SK-N-SH (cell line): Measurements from ENCODE around the gene RGS7. TPM values are rescaled to one million over a fixed set of nuclear protein-coding genes. Genes with fewer than 3 reads are reported as not detected.

ENCODE experiments used
- CTCF ChIA-PET: fragments of 300-600, 350-600 bp; formaldehyde crosslinking; extraction: SDS; loops from one replicate; lab custom pipeline; 2021; lab: Yijun Ruan, JAX
- POLR2A ChIA-PET: fragments of 350-600 bp; sonication (Branson Sonifier 250); formaldehyde crosslinking; extraction: SDS; loops from one replicate; lab custom pipeline; 2020; ENCODE audit warnings: antibody characterized with exemption, inconsistent platforms; lab: Yijun Ruan, JAX
- DNase-seq: peaks from one replicate; pipeline ENCODE4 v3.0.0; 2012
- H2AFZ ChIP-seq: fragments of 200-600 bp; sonication (generic); 2 replicates; pipeline ENCODE4 v1.8.1; 2016; ENCODE audit warnings: antibody characterized with exemption, mild to moderate bottlenecking, low read depth
- H3F3A ChIP-seq: fragments of 200-600 bp; sonication (generic); replicated peaks from 2 replicates; pipeline ENCODE3; 2016; ENCODE audit warnings: antibody characterized with exemption, mild to moderate bottlenecking; ENCODE audit not compliant: insufficient read depth
- H3K27ac ChIP-seq, 2 experiments: fragments of 200-500 bp in 1 of 2; fragments of 200-600 bp in 1 of 2; sonication (Bioruptor generic) in 1 of 2; sonication (generic), shearing (Covaris generic) in 1 of 2; 2 replicates each; pipeline versions ENCODE4 v1.5.1 to v1.6.1; 2014 to 2016; ENCODE audit warnings: low read depth in 2 of 2, inconsistent platforms in 1 of 2, low read length in 1 of 2, mild to moderate bottlenecking in 1 of 2, mixed read lengths in 1 of 2
- H3K27me3 ChIP-seq: fragments of 200-600 bp; sonication (generic), shearing (Covaris generic); 2 replicates; pipeline ENCODE4 v1.6.1; 2016; ENCODE audit warnings: mixed run types; ENCODE audit not compliant: insufficient read depth
- H3K36me3 ChIP-seq, 2 experiments: fragments of 200-500 bp in 1 of 2; fragments of 200-600 bp in 1 of 2; sonication (Bioruptor generic) in 1 of 2; sonication (generic) in 1 of 2; replicated peaks in 1 of 2; 2 replicates each; pipeline versions ENCODE3 to v1.5.1; 2014 to 2016; ENCODE audit warnings: low read length in 1 of 2, mild to moderate bottlenecking in 1 of 2; ENCODE audit not compliant: insufficient read depth in 2 of 2, control insufficient read depth in 1 of 2
- H3K4me1 ChIP-seq, 2 experiments: fragments of 200-500 bp in 1 of 2; fragments of 200-600 bp in 1 of 2; sonication (Bioruptor generic) in 1 of 2; sonication (generic), shearing (Covaris generic) in 1 of 2; 2 replicates each; pipeline versions ENCODE4 v1.5.1 to v1.6.1; 2014 to 2016; ENCODE audit warnings: low read depth in 1 of 2, low read length in 1 of 2, mixed run types in 1 of 2; ENCODE audit not compliant: insufficient read depth in 2 of 2, control insufficient read depth in 1 of 2
- H3K4me2 ChIP-seq: fragments of 200-600 bp; sonication (generic), shearing (Covaris generic); 2 replicates; pipeline ENCODE4 v1.6.1; 2017; ENCODE audit warnings: mixed run types
- H3K4me3 ChIP-seq, 2 experiments: fragments of 200-500 bp in 1 of 2; fragments of 200-600 bp in 1 of 2; sonication (Bioruptor generic) in 1 of 2; sonication (generic), shearing (Covaris generic) in 1 of 2; 2 replicates each; pipeline versions ENCODE4 v1.5.1 to v1.8.1; 2014 to 2016; ENCODE audit warnings: low read depth in 2 of 2, inconsistent platforms in 1 of 2, low read length in 1 of 2, mild to moderate bottlenecking in 1 of 2, mixed read lengths in 1 of 2, moderate library complexity in 1 of 2
- H3K79me2 ChIP-seq: fragments of 200-600 bp; sonication (generic); 2 replicates; pipeline ENCODE4 v1.8.1; 2017; ENCODE audit warnings: mild to moderate bottlenecking; ENCODE audit not compliant: insufficient read depth
- H3K9ac ChIP-seq: fragments of 200-600 bp; sonication (generic); 2 replicates; pipeline ENCODE4 v1.6.1; 2017; ENCODE audit warnings: mixed run types
- H3K9me2 ChIP-seq: fragments of 200-600 bp; sonication (generic); 2 replicates; pipeline ENCODE4 v1.6.1; 2017; ENCODE audit warnings: mixed run types
- H3K9me3 ChIP-seq: fragments of 200-600 bp; sonication (generic); 2 replicates; pipeline ENCODE4 v1.6.1; 2017; ENCODE audit warnings: mixed run types, mild to moderate bottlenecking, moderate library complexity
- H4K20me1 ChIP-seq: fragments of 200-600 bp; sonication (generic); 2 replicates; pipeline ENCODE4 v1.6.1; 2017; ENCODE audit warnings: mild to moderate bottlenecking, mixed run types; ENCODE audit not compliant: insufficient read depth
- CTCF ChIP-seq: fragments of 200-600 bp; sonication (generic); IDR thresholded peaks from 2 replicates; pipeline ENCODE4 v1.6.1; 2017; ENCODE audit warnings: antibody characterized with exemption, mild to moderate bottlenecking, moderate library complexity
- EZH2phosphoT487 ChIP-seq: fragments of 200-600 bp; sonication (generic); IDR thresholded peaks from 2 replicates; pipeline ENCODE4 v1.6.1; 2017; ENCODE audit warnings: low read depth, mixed run types, mild to moderate bottlenecking, antibody characterized with exemption, moderate library complexity, borderline replicate concordance
- FOXJ3 ChIP-seq: sonication (generic); formaldehyde crosslinking; IDR thresholded peaks from 2 replicates; pipeline ENCODE4 v1.5.1; 2020; ENCODE audit warnings: mild to moderate bottlenecking, missing genetic modification reagents
- GABPA ChIP-seq: IDR thresholded peaks from 2 replicates; pipeline ENCODE4 v1.4.0; 2012; ENCODE audit warnings: low read depth, mild to moderate bottlenecking
- JUND ChIP-seq: IDR thresholded peaks from 2 replicates; pipeline ENCODE4 v1.4.0; 2012
- MAX ChIP-seq: IDR thresholded peaks from 2 replicates; pipeline ENCODE4 v1.4.0; 2012; ENCODE audit warnings: low read depth
- MEF2A ChIP-seq: IDR thresholded peaks from 2 replicates; pipeline ENCODE4 v1.4.0; 2012; ENCODE audit warnings: low read depth, borderline replicate concordance
- RFX5 ChIP-seq: IDR thresholded peaks from 2 replicates; pipeline ENCODE4 v1.6.1; 2012; ENCODE audit warnings: mild to moderate bottlenecking, improper control_type of control experiment, low read length
- TAF1 ChIP-seq: IDR thresholded peaks from 2 replicates; pipeline ENCODE4 v1.6.1; 2012; ENCODE audit warnings: low read depth, mild to moderate bottlenecking, low read length, moderate library complexity, borderline replicate concordance
- TCF12 ChIP-seq: IDR thresholded peaks from 2 replicates; pipeline ENCODE4 v1.4.0; 2012
- USF1 ChIP-seq: IDR thresholded peaks from 2 replicates; pipeline ENCODE4 v1.4.0; 2012; ENCODE audit warnings: low read depth, borderline replicate concordance
- USF2 ChIP-seq: fragments of 150-350 bp; IDR thresholded peaks from 2 replicates; pipeline ENCODE4 v1.6.1; 2017; ENCODE audit warnings: antibody characterized with exemption, low read length, low read depth, borderline replicate concordance
- YY1 ChIP-seq: IDR thresholded peaks from 2 replicates; pipeline ENCODE4 v1.4.0; 2012; ENCODE audit warnings: low read depth, mild to moderate bottlenecking
- ZBTB33 ChIP-seq: IDR thresholded peaks from 2 replicates; pipeline ENCODE4 v1.4.0; 2012; ENCODE audit warnings: low read depth, borderline replicate concordance
- WGBS: methylation state at CpG from one replicate; pipeline ENCODE4 v1.1.6; 2017; ENCODE audit warnings: low lambda C conversion rate; 5-methylcytosine and 5-hydroxymethylcytosine counted together
- polyA plus RNA-seq, 3 experiments: library from polyadenylated mRNA; depleted of rRNA; stranded (reverse); fragments of >200 nt; gene quantifications; 2 replicates each; pipeline ENCODE4 v1.2.3, GENCODE V29; 2012

Gene RGS7
- polyA plus RNA-seq, 1 of the 3 experiments (the other 2 are of a cell fraction), result 0.36 TPM

GRCh38 chr1:241202401-241202800, 154.6 kb downstream of the RGS7 start:
- H3K9ac ChIP-seq, result no peak overlapping the region
- H3K9me3 ChIP-seq, result no peaks in the 10 kb centered on the region
- H3K4me3 ChIP-seq, result no peak overlapping the region
- H3K4me2 ChIP-seq, result no peak overlapping the region
- H4K20me1 ChIP-seq, result no peaks in the 10 kb centered on the region
- WGBS, result 36% methylated on average over 4 of the region's 4 CpGs
- H3K36me3 ChIP-seq, result no peaks in the 10 kb centered on the region
- no peaks in the 10 kb centered on the region for H3F3A ChIP-seq
- no peaks in the 10 kb centered on the region for H3K27me3 ChIP-seq
- no peak for DNase-seq
- H3K27ac ChIP-seq, result no peak overlapping the region
- no peaks in the 10 kb centered on the region for H3K9me2 ChIP-seq
- CTCF ChIA-PET, result interaction anchor here (1.5 kb wide), 1 partner anchor 17 kb away, joined by 3 read pairs; no protein-coding TSS in a partner anchor
- no peak overlapping the region for H2AFZ ChIP-seq
- H3K4me1 ChIP-seq, result no peaks in the 10 kb centered on the region
- H3K79me2 ChIP-seq, result no peaks in the 10 kb centered on the region
- TF ChIP-seq CTCF (no peak), TCF12 (no peak), ZBTB33 (no peak), MEF2A (no peak), EZH2phosphoT487 (no peak), USF1 (no peak), USF2 (no peak), YY1 (no peak), TAF1 (no peak), GABPA (no peak), FOXJ3 (no peak), RFX5 (no peak), MAX (no peak), JUND (no peak)
- POLR2A ChIA-PET, result no interaction called here
